Measurements from ENCODE around the gene CEND1. TPM values are rescaled to one million over a fixed set of nuclear protein-coding genes. Genes with fewer than 3 reads are reported as not detected.

The CEND1 gene
- total RNA-seq, 6 donors from 2014 or later: not detected

- no peaks in the 10 kb centered on the region for H3K9me3 ChIP-seq
- no peak overlapping the region for H3K27ac ChIP-seq
- H3K36me3 ChIP-seq: peaks cover 0 to 44% (median 23%) of the 10 kb centered on the region in 4 donors
- H3K4me1 ChIP-seq: peaks cover 18 to 31% (median 21%) of the 10 kb centered on the region in 4 donors
- no peak for ATAC-seq (ENCODE audit: low FRiP score in 2 of 2)
- H3K27me3 ChIP-seq: no peaks in the 10 kb centered on the region
- H3K4me3 ChIP-seq: no peak overlapping the region
- WGBS, 2 donors: 0 to 87% methylated on average over 1 to 9 of the region's 9 CpGs
- DNase-seq: no peak
- TF ChIP-seq EP300 (IDR thresholded peaks at IDR 0.05) (no peak), POLR2AphosphoS5 (IDR thresholded peaks at IDR 0.05) (no peak), POLR2A (IDR thresholded peaks at IDR 0.05) (no peak), CTCF (IDR thresholded peaks at IDR 0.05) (no peak)
Measured at GRCh38 chr11:813456-814096, 23.7 kb upstream of the CEND1 start.

- Histone ChIP-seq H3K4me1 (peaks cover 18 to 31% (median 24%) of the 10 kb centered on the region in 4 donors), H3K4me3 (no peak overlapping the region), H3K27ac (no peak overlapping the region), H3K36me3 (peaks cover 0 to 44% (median 23%) of the 10 kb centered on the region in 4 donors), H3K27me3 (no peaks in the 10 kb centered on the region), H3K9me3 (no peaks in the 10 kb centered on the region)
- ATAC-seq (ENCODE audit: low FRiP score in 2 of 2) (no peak), DNase-seq (no peak)
- TF ChIP-seq EP300 (IDR thresholded peaks at IDR 0.05) (no peak), CTCF (IDR thresholded peaks at IDR 0.05) (no peak)
- WGBS, 2 donors: 88 to 93% methylated on average over 6 of the region's 6 CpGs
Measured at GRCh38 chr11:813072-813455, 23.2 kb upstream of the CEND1 start.

GRCh38 chr11:812390-812789 is 22.5 kb upstream of the CEND1 start:
- ATAC-seq (ENCODE audit: low FRiP score in 2 of 2) (no peak), DNase-seq (peak in 1 of 2 donors; percentile 46)
- TF ChIP-seq CTCF (IDR thresholded peaks at IDR 0.05): no peak
- TF ChIP-seq EP300 (IDR thresholded peaks at IDR 0.05): no peak
- Histone ChIP-seq H3K9me3 (no peaks in the 10 kb centered on the region), H3K27ac (no peak overlapping the region), H3K4me1 (peaks cover 18 to 33% (median 26%) of the 10 kb centered on the region in 4 donors), H3K27me3 (no peaks in the 10 kb centered on the region), H3K4me3 (no peak overlapping the region), H3K36me3 (peaks cover 0 to 44% (median 23%) of the 10 kb centered on the region in 4 donors)
- WGBS, 2 donors: 82 to 86% methylated on average over 1 to 3 of the region's 3 CpGs

GRCh38 chr11:811446-812245 is 21.8 kb upstream of the CEND1 start:
- peak overlapping the region in 1 of 4 donors; percentile 94 for H3K4me3 ChIP-seq
- peaks cover 0 to 44% (median 23%) of the 10 kb centered on the region in 4 donors for H3K36me3 ChIP-seq

More at GRCh38 chr11:811446-812245, 21.8 kb upstream of the CEND1 start:
- TF ChIP-seq POLR2A (IDR thresholded peaks at IDR 0.05) (no peak), EP300 (IDR thresholded peaks at IDR 0.05) (no peak), CTCF (IDR thresholded peaks at IDR 0.05) (no peak), POLR2AphosphoS5 (IDR thresholded peaks at IDR 0.05) (no peak)
- H3K4me1 ChIP-seq: peaks cover 18 to 33% (median 26%) of the 10 kb centered on the region in 4 donors
- no peak for ATAC-seq (ENCODE audit: low FRiP score in 2 of 2)
- WGBS, 2 donors: 76% methylated on average over 6 to 14 of the region's 14 CpGs
- H3K27me3 ChIP-seq: no peaks in the 10 kb centered on the region
- DNase-seq: no peak
- H3K27ac ChIP-seq: peak overlapping the region in 2 of 4 donors; percentile 4 to 93
- no peaks in the 10 kb centered on the region for H3K9me3 ChIP-seq
